Smooth muscle cell (in vitro differentiated cells): Measurements from ENCODE around the gene RBM43. TPM values are rescaled to one million over a fixed set of nuclear protein-coding genes. Genes with fewer than 3 reads are reported as not detected.
"Not testable (repeated sequence)": the region's sequence is repeated elsewhere in the genome, so short reads cannot be mapped to it uniquely, and the experiment has no call there.

Source experiments
- DNase-seq: peaks from one replicate; lab custom pipeline; 2025; ENCODE audit not compliant: unreplicated experiment; lab: John Stamatoyannopoulos, UW
- H2AFZ ChIP-seq: fragments of 200-600 bp; sonication (generic); 2 replicates; pipeline ENCODE4 v1.6.0; 2016; ENCODE audit warnings: antibody characterized with exemption, low read depth, mild to moderate bottlenecking
- H3F3A ChIP-seq: fragments of 200-600 bp; sonication (generic); 2 replicates; pipeline ENCODE4 v1.6.0; 2017; ENCODE audit warnings: antibody characterized with exemption, low read depth
- H3K27ac ChIP-seq: fragments of 200-600 bp; sonication (generic); 2 replicates; pipeline ENCODE4 v1.5.1; 2016; ENCODE audit warnings: low read depth, mild to moderate bottlenecking
- H3K27me3 ChIP-seq: fragments of 200-600 bp; sonication (generic); 2 replicates; pipeline ENCODE4 v1.6.1; 2016; ENCODE audit warnings: low read depth, mild to moderate bottlenecking
- H3K36me3 ChIP-seq: fragments of 200-600 bp; sonication (generic); 2 replicates; pipeline ENCODE4 v1.5.1; 2016; ENCODE audit warnings: low read depth
- H3K4me1 ChIP-seq: fragments of 200-600 bp; sonication (generic); 2 replicates; pipeline ENCODE4 v1.5.1; 2016; ENCODE audit warnings: low read depth
- H3K4me2 ChIP-seq: fragments of 200-600 bp; sonication (generic); 2 replicates; pipeline ENCODE4 v1.6.0; 2016; ENCODE audit warnings: mild to moderate bottlenecking
- H3K4me3 ChIP-seq: fragments of 200-600 bp; sonication (generic); 2 replicates; pipeline ENCODE4 v1.5.1; 2016; ENCODE audit warnings: mild to moderate bottlenecking
- H3K79me2 ChIP-seq: fragments of 200-600 bp; sonication (generic); 2 replicates; pipeline ENCODE4 v1.6.0; 2016; ENCODE audit warnings: low read depth, mild to moderate bottlenecking
- H3K9ac ChIP-seq: fragments of 200-600 bp; sonication (generic); 2 replicates; pipeline ENCODE4 v1.6.0; 2016; ENCODE audit warnings: low read depth
- H3K9me3 ChIP-seq: fragments of 200-600 bp; sonication (generic); replicated peaks from 2 replicates; pipeline ENCODE4 v1.5.1; 2016; ENCODE audit warnings: low read depth
- H4K20me1 ChIP-seq: fragments of 200-600 bp; sonication (generic); 2 replicates; pipeline ENCODE4 v1.6.0; 2016; ENCODE audit warnings: low read depth
- CTCF ChIP-seq: fragments of 200-600 bp; sonication (generic); IDR thresholded peaks from 2 replicates; pipeline ENCODE4 v1.5.1; 2017; ENCODE audit warnings: borderline replicate concordance, mild to moderate bottlenecking, antibody characterized with exemption; ENCODE audit not compliant: insufficient read depth, poor library complexity, severe bottlenecking
- WGBS: methylation state at CpG from one replicate; pipeline ENCODE4 v1.1.7; 2016; ENCODE audit warnings: low lambda C conversion rate; 5-methylcytosine and 5-hydroxymethylcytosine counted together
- polyA plus RNA-seq: library from polyadenylated mRNA; unstranded; fragments of >200 nt; fragmentation: Nextera tagmentation; extraction: Ambion mirVana; gene quantifications from 2 replicates; pipeline ENCODE4 v1.2.1, GENCODE V29; 2016
- total RNA-seq: library from RNA; depleted of rRNA; stranded (reverse); fragments of >200 nt; gene quantifications from 2 replicates; pipeline ENCODE4 v1.2.3, GENCODE V29; 2014

The RBM43 gene
- total and polyA plus RNA-seq, 2 experiments from 2014 or later: 0.47 to 4.2 TPM

- no peaks in the 10 kb centered on the region for H3F3A ChIP-seq
- H3K4me1 ChIP-seq: no peaks in the 10 kb centered on the region
- no peak overlapping the region for H3K9ac ChIP-seq
- WGBS: 36% methylated on average over 1 of the region's 1 CpG
- H3K9me3 ChIP-seq: no peaks in the 10 kb centered on the region
- no peak overlapping the region for H3K4me2 ChIP-seq
- no peak for DNase-seq
- no peaks in the 10 kb centered on the region for H4K20me1 ChIP-seq
- no peaks in the 10 kb centered on the region for H3K36me3 ChIP-seq
- H3K79me2 ChIP-seq: no peaks in the 10 kb centered on the region
- H3K27me3 ChIP-seq: no peaks in the 10 kb centered on the region
- H3K27ac ChIP-seq: no peak overlapping the region
- H3K4me3 ChIP-seq: no peak overlapping the region
- no peak overlapping the region for H2AFZ ChIP-seq
- no peak for TF ChIP-seq CTCF
Measured at GRCh38 chr2:151297882-151298281, 36.2 kb upstream of the RBM43 start.

GRCh38 chr2:151295926-151296325 lies 34.3 kb upstream of the RBM43 start:
- H3K79me2 ChIP-seq, H3K4me3 ChIP-seq, H4K20me1 ChIP-seq, H3K36me3 ChIP-seq, DNase-seq, H3K4me2 ChIP-seq, H3K9ac ChIP-seq, H3F3A ChIP-seq, H2AFZ ChIP-seq, H3K27ac ChIP-seq, H3K9me3 ChIP-seq, H3K4me1 ChIP-seq, H3K27me3 ChIP-seq: not testable (repeated sequence)
- 91% methylated on average over 19 of the region's 35 CpGs for WGBS

- no peaks in the 10 kb centered on the region for H3F3A ChIP-seq
- H3K36me3 ChIP-seq: no peaks in the 10 kb centered on the region
- no peaks in the 10 kb centered on the region for H3K27me3 ChIP-seq
- no peak for DNase-seq
- no peak overlapping the region for H3K9ac ChIP-seq
- H4K20me1 ChIP-seq: no peaks in the 10 kb centered on the region
- no peak overlapping the region for H3K4me2 ChIP-seq
- H3K79me2 ChIP-seq: no peaks in the 10 kb centered on the region
- H2AFZ ChIP-seq: no peak overlapping the region
- H3K9me3 ChIP-seq: no peaks in the 10 kb centered on the region
- no peak for TF ChIP-seq CTCF
- H3K4me1 ChIP-seq: no peaks in the 10 kb centered on the region
- H3K4me3 ChIP-seq: no peak overlapping the region
- H3K27ac ChIP-seq: no peak overlapping the region
Measured at GRCh38 chr2:151292546-151292945, 30.9 kb upstream of the RBM43 start.

GRCh38 chr2:151292141-151292540 lies 30.5 kb upstream of the RBM43 start:
- Histone ChIP-seq H3K27me3 (no peaks in the 10 kb centered on the region), H2AFZ (peak overlapping the region; percentile 37), H3K27ac (no peak overlapping the region), H3K9ac (no peak overlapping the region), H3K4me1 (no peaks in the 10 kb centered on the region), H3K4me3 (no peak overlapping the region), H3K79me2 (no peaks in the 10 kb centered on the region), H4K20me1 (no peaks in the 10 kb centered on the region), H3F3A (no peaks in the 10 kb centered on the region), H3K36me3 (no peaks in the 10 kb centered on the region), H3K9me3 (no peaks in the 10 kb centered on the region), H3K4me2 (no peak overlapping the region)
- no peak for TF ChIP-seq CTCF
- WGBS: 93% methylated on average over 2 of the region's 2 CpGs
- DNase-seq: no peak
